NB4 (cell line): Measurements from ENCODE around the gene ACSM2B.

Experiments used
- POLR2A ChIP-seq: IDR thresholded peaks from 2 replicates; pipeline ENCODE4 v1.6.1; 2011; ENCODE audit warnings: mild to moderate bottlenecking; ENCODE audit not compliant: insufficient read length; ENCODE audit errors: extremely low read depth
- TF ChIP-seq, protein P1 (sequence below): IDR thresholded peaks from one replicate; pipeline ENCODE4 v1.5.1; 2012; ENCODE audit warnings: low read depth, low read length
- TF ChIP-seq, protein P2 (sequence below): IDR thresholded peaks from 2 replicates; pipeline ENCODE4 v1.6.1; 2011; ENCODE audit warnings: low read depth, low read length

DNA sequence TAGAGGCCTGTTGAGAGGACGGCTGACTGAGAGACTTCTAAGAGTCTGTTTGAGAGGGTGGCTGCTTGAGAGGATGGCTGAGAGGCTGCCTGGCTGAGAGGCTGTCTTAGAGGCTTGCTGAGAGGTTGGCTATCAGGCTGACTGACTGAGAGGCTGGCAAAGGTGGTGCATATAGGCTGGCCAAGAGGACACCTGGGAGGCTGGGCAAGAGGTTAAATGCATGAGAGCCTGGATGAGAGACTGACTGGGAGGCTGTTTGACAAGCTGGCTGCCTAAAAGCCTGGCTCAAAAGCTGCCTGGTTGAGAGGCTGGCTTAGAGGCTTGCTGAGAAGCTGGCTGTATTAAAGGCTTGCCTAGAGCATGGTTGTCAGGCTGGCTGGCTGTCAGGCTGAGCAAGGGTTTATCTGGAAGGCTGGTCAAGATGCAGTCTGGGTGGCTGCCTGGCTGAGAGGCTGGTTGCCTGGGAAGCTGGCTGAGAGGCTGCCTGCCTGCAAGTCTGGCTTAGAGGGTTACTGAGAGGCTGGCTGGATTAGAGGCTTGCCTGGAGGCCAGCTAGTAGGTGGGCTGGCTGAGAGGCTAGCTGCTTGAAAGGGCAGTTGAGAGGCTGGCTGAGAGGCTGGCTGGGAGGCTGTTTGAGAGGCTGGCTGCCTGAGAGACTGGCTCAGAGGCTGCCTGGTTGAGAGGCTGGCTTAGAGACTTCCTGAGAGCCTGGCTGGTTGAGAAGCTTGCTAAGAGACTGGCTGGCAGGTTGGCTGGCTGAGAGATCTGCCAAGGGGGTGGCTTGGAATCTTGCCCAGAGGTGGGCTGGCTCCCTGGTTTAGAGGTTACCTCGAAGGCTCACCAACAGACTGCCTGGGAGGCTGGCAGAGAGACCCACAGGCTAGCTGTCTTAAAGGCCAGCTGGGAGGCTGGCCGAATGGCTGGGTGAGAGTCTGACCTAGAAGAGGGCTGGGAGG, 38.3 kb upstream of the ACSM2B start:
- TF ChIP-seq, protein P1, sequence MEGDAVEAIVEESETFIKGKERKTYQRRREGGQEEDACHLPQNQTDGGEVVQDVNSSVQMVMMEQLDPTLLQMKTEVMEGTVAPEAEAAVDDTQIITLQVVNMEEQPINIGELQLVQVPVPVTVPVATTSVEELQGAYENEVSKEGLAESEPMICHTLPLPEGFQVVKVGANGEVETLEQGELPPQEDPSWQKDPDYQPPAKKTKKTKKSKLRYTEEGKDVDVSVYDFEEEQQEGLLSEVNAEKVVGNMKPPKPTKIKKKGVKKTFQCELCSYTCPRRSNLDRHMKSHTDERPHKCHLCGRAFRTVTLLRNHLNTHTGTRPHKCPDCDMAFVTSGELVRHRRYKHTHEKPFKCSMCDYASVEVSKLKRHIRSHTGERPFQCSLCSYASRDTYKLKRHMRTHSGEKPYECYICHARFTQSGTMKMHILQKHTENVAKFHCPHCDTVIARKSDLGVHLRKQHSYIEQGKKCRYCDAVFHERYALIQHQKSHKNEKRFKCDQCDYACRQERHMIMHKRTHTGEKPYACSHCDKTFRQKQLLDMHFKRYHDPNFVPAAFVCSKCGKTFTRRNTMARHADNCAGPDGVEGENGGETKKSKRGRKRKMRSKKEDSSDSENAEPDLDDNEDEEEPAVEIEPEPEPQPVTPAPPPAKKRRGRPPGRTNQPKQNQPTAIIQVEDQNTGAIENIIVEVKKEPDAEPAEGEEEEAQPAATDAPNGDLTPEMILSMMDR = no peak
- no peak for TF ChIP-seq POLR2A
- TF ChIP-seq, protein P2, sequence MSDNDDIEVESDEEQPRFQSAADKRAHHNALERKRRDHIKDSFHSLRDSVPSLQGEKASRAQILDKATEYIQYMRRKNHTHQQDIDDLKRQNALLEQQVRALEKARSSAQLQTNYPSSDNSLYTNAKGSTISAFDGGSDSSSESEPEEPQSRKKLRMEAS = no peak
